Skeletal muscle tissue (tissue), 4 donors: ENCODE data around the gene FTCD. TPM values are rescaled to one million over a fixed set of nuclear protein-coding genes. Genes with fewer than 3 reads are reported as not detected.
"Not testable (repeated sequence)": the region's sequence is repeated elsewhere in the genome, so short reads cannot be mapped to it uniquely, and the experiment has no call there.

ENCODE experiments used
- H3K27ac ChIP-seq: one replicate; pipeline ENCODE4 v1.7.0; 2013; ENCODE audit warnings: mild to moderate bottlenecking, low read depth, low read length, inconsistent platforms
- H3K27me3 ChIP-seq, 3 donors: one replicate each; pipeline ENCODE4 v1.7.0; 2013; ENCODE audit warnings: low read length in 3 of 3; ENCODE audit not compliant: control insufficient read depth in 3 of 3, insufficient read depth in 3 of 3
- H3K36me3 ChIP-seq, 3 donors: one replicate each; pipeline ENCODE4 v1.7.0; 2013; ENCODE audit warnings: low read length in 3 of 3; ENCODE audit not compliant: control insufficient read depth in 3 of 3, insufficient read depth in 3 of 3
- H3K4me1 ChIP-seq, 3 donors: one replicate each; pipeline ENCODE4 v1.7.0; 2013; ENCODE audit warnings: low read length in 3 of 3, mild to moderate bottlenecking in 3 of 3; ENCODE audit not compliant: control insufficient read depth in 3 of 3, insufficient read depth in 3 of 3
- H3K4me3 ChIP-seq, 3 donors: one replicate each; pipeline ENCODE4 v1.7.0; 2013; ENCODE audit warnings: low read length in 3 of 3
- H3K9ac ChIP-seq, 3 donors: one replicate each; pipeline ENCODE4 v1.7.0; 2013; ENCODE audit warnings: low read length in 3 of 3, mild to moderate bottlenecking in 3 of 3, moderate library complexity in 2 of 3, low read depth in 1 of 3
- H3K9me3 ChIP-seq, 3 donors: one replicate each; pipeline ENCODE4 v1.7.0; 2013; ENCODE audit warnings: low read length in 3 of 3; ENCODE audit not compliant: control insufficient read depth in 3 of 3
- total RNA-seq: library from RNA; depleted of rRNA; stranded (reverse); fragments of >200 nt; gene quantifications from one replicate; pipeline ENCODE4 v1.2.3, GENCODE V29; 2014
- donor health status: Osteomylitis.

Gene FTCD
- 0.52 TPM for total RNA-seq

DNA sequence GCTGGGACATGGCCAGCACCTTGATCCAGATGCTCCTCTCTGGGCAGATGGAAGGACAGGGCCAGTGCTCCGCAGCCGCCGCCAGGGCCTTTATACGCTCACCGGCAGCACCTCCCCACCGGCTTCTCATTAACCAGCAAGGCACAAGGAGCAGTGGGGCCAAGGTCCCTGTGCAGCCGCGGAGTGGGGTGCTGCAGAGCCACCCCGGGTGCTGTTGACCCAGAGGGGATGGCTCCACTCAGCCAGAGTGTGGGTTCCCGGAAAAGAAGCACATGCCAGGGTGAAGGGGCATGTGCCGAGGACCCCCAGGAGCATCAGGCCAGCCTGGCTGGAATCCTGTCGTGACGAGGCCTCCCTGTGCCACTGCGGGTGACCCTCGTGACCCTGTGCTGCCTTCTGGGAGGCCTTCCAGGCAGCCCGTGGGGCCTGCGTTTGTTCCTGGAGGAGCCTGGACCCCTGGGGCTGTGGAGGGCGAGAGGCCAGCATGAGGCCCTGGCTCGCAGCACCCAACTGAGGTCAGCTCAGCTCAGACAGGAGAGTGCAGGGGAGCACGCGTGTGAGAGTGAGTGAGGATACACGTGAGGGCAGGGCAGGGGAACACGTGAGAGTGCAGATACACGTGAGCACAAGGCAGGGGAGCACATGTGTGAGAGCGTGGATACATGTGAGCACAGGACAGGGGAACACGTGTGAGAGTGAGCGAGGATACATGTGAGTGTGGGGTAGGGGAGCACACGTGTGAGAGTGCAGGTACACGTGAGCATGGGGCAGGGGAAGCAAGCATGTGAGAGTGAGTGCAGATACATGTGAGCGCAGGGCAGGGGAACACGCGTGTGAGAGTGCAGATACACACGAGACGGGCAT is at the start of gene FTCD:
Gene FTCD, minus strand, starts transcription at position 66 of the 864 bp plus-strand sequence. Its CDS starts 56 bp downstream, at position 10.
- Histone ChIP-seq H3K27ac (no peak within 1 kb of the TSS), H3K36me3 (no peaks in the 10 kb centered on the region), H3K4me3 (no peak within 1 kb of the TSS), H3K4me1 (peaks cover 0 to 14% (median 11%) of the 10 kb centered on the region in 3 donors), H3K9me3 (no peaks in the 10 kb centered on the region), H3K27me3 (peaks cover 3 to 6% (median 5%) of the 10 kb centered on the region in 3 donors), H3K9ac (no peak within 1 kb of the TSS)

- Histone ChIP-seq H3K9me3 (no peaks in the 10 kb centered on the region), H3K36me3 (peaks cover 43 to 63% (median 57%) of the 10 kb centered on the region in 3 donors), H3K4me1 (no peaks in the 10 kb centered on the region), H3K27me3 (no peaks in the 10 kb centered on the region), H3K4me3 (no peak overlapping the region), H3K9ac (no peak overlapping the region), H3K27ac (no peak overlapping the region)
Observed at GRCh38 chr21:46205166-46205565, 49.8 kb upstream of the FTCD start.

GRCh38 chr21:46203203-46203600 is 47.8 kb upstream of the FTCD start:
- Histone ChIP-seq H3K27me3 (no peaks in the 10 kb centered on the region), H3K9ac (no peak overlapping the region), H3K36me3 (peaks cover 42 to 64% (median 48%) of the 10 kb centered on the region in 3 donors), H3K4me3 (no peak overlapping the region), H3K4me1 (no peaks in the 10 kb centered on the region), H3K27ac (no peak overlapping the region), H3K9me3 (no peaks in the 10 kb centered on the region)

- Histone ChIP-seq H3K4me3 (no peak overlapping the region), H3K9ac (no peak overlapping the region), H3K27ac (no peak overlapping the region), H3K27me3 (no peaks in the 10 kb centered on the region), H3K36me3 (peaks cover 39 to 62% (median 43%) of the 10 kb centered on the region in 3 donors), H3K9me3 (no peaks in the 10 kb centered on the region), H3K4me1 (no peaks in the 10 kb centered on the region)
Observed at GRCh38 chr21:46202592-46203202, 47.3 kb upstream of the FTCD start.

DNA sequence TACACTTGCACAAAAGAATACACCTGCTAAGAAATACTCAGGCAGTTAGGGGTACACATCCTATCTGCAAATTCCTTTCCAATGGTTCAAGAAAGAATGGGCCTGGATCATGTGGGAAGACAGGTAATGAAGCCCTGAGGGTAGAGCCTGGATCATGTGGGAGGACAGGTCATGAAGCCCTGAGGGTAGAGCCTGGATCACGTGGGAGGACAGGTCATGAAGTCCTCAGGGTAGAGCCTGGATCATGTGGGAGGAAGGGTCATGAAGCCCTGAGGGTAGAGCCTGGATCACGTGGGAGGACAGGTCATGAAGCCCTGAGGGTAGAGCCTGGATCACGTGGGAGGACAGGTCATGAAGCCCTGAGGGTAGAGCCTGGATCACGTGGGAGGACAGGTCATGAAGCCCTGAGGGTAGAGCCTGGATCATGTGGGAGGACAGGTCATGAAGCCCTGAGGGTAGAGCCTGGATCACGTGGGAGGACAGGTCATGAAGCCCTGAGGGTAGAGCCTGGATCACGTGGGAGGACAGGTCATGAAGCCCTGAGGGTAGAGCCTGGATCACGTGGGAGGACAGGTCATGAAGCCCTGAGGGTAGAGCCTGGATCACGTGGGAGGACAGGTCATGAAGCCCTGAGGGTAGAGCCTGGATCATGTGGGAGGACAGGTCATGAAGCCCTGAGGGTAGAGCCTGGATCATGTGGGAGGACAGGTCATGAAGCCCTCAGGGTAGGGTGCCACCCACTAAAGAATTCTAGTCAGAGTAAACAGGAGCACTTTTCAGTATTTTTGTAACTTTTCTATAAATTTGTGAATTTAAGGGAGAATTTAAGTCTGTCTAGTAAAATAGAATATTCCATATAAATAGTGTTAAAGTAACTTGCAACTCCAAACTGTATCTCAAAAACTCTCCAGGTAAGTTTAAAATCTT is 45.8 kb upstream of the FTCD start:
- H3K27ac ChIP-seq, H3K9ac ChIP-seq, H3K4me3 ChIP-seq, H3K4me1 ChIP-seq, H3K27me3 ChIP-seq, H3K9me3 ChIP-seq: not testable (repeated sequence)
- peaks cover 30 to 60% (median 35%) of the 10 kb centered on the region in 3 donors for H3K36me3 ChIP-seq

DNA sequence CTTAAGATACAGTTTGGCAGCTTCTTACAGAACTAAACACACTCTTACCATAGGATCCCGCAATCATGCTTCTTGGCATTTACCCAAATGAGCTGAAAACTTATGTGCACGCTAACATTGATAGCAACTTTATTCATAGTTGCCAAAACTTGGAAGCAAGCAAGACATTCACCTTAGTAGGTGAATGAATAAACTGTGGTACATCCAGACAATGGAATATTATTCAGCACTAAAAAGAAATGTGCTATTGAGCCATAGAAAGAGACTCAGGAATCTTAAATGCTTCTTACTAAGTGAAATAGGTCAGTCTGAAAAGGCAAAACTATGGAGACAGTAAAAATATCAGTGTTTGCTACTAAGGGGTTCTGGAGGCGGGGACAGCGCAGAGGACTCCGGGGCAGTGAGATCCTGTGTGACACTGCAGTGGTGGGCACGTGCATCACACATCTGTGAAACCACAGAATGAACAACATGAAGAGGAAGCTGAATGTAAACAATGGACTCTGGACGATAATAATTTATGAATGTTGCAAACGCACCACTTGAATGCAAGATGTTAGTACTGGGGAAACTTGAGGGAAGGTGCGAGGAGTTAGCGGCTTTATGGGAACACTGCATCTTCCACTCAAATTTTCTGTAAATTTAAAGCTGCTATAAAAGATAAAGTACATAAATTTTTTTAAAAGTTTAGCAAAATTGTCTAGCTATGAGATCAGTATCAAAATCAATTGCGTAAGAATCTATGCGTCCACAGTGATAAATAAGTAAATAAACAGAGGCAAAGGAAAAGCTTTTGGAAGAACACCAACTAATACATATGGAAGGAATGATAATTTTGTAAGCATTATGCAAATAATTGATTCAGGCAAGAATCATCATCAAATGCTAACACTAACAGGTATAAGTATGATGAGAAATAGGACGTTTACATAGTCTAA is 44.3 kb upstream of the FTCD start:
- Histone ChIP-seq H3K4me1 (no peaks in the 10 kb centered on the region), H3K27ac (no peak overlapping the region), H3K9me3 (no peaks in the 10 kb centered on the region), H3K36me3 (peaks cover 33 to 60% (median 45%) of the 10 kb centered on the region in 3 donors), H3K27me3 (no peaks in the 10 kb centered on the region), H3K4me3 (no peak overlapping the region), H3K9ac (no peak overlapping the region)

- Histone ChIP-seq H3K36me3 (peaks cover 52 to 75% (median 61%) of the 10 kb centered on the region in 3 donors), H3K27ac (no peak overlapping the region), H3K9me3 (no peaks in the 10 kb centered on the region), H3K27me3 (no peaks in the 10 kb centered on the region), H3K4me3 (no peak overlapping the region), H3K9ac (no peak overlapping the region), H3K4me1 (no peaks in the 10 kb centered on the region)
Observed at GRCh38 chr21:46196733-46197132, 41.4 kb upstream of the FTCD start.

DNA sequence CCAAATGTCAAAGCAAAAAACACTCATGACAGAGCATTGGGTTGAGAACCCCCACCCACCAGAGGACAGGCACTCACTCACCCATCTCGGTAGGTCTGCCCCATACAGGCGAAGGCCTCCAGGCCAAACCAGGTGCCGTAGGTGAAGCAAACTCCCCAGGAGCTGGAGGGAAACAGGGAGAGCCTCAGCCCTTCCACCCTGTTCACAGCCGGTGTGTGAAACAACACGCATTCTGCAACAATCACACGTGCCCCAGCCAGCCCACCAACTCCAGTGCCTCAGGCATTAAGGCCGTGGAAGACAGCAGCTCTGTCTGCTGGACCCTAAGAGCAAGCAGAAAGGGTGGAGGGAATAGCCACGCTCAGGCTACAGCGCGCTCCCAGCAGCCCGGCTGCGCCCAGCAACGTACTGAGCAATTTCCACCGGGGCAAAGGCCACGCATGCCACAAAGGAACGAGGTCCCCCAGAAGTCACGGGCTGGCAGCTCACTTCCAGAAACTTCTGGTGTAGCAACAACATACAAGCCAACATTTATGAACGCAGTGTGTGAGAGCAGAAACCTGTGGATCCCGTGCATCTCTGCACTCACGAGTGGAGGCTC is 40.3 kb upstream of the FTCD start:
- no peak overlapping the region for H3K9ac ChIP-seq
- H3K4me3 ChIP-seq, result no peak overlapping the region
- peaks cover 0 to 9% (median 7%) of the 10 kb centered on the region in 3 donors for H3K4me1 ChIP-seq
- H3K36me3 ChIP-seq, result peaks cover 50 to 72% (median 67%) of the 10 kb centered on the region in 3 donors
- no peaks in the 10 kb centered on the region for H3K27me3 ChIP-seq
- no peak overlapping the region for H3K27ac ChIP-seq
- H3K9me3 ChIP-seq, result no peaks in the 10 kb centered on the region
